PC-3 (cell line): Measurements from ENCODE around the gene TPRA1. TPM values are rescaled to one million over a fixed set of nuclear protein-coding genes. Genes with fewer than 3 reads are reported as not detected.

Experiments
- ATAC-seq: fragments of 200-7000 bp; cut with Tn5 transposase; 2 replicates; pipeline ENCODE4 v1.9.1; 2020; ENCODE audit warnings: mild to moderate bottlenecking, moderate library complexity
- BruUV-seq: library from RNA; stranded (reverse); fragments of 400-500 nt; replicated peaks from 2 replicates; lab custom pipeline; 2021; lab: Mats Ljungman, UMichigan
- CTCF ChIA-PET: fragments of 300-600 bp; sonication (Branson Sonifier 250); formaldehyde crosslinking; loops from one replicate; lab custom pipeline; 2022; ENCODE audit warnings: antibody characterized with exemption; lab: Charles Lee
- POLR2A ChIA-PET: fragments of 300-600 bp; sonication (Branson Sonifier 250); formaldehyde crosslinking; loops from one replicate; lab custom pipeline; 2022; ENCODE audit warnings: antibody characterized with exemption; ENCODE audit not compliant: unreplicated experiment; lab: Charles Lee
- DNase-seq: peaks from one replicate; pipeline ENCODE4 v3.0.0-alpha.2; 2015
- H2AFZ ChIP-seq: fragments of 300-600 bp; sonication (generic); 2 replicates; pipeline ENCODE4 v1.6.0; 2016; ENCODE audit warnings: antibody characterized with exemption, low read length
- H3F3A ChIP-seq: fragments of 300-600 bp; sonication (generic); one replicate; pipeline ENCODE4 v1.6.0; 2017; ENCODE audit warnings: antibody characterized with exemption, low read length, control low read depth, mild to moderate bottlenecking; ENCODE audit not compliant: unreplicated experiment
- H3K27ac ChIP-seq: fragments of 300-600 bp; sonication (generic); 2 replicates; pipeline ENCODE4 v1.5.1; 2016; ENCODE audit warnings: mild to moderate bottlenecking, low read length
- H3K27me3 ChIP-seq: fragments of 300-600 bp; sonication (generic); 2 replicates; pipeline ENCODE4 v1.6.1; 2016; ENCODE audit warnings: low read length, mixed read lengths
- H3K36me3 ChIP-seq: fragments of 300-600 bp; sonication (generic); 2 replicates; pipeline ENCODE4 v1.6.1; 2016; ENCODE audit warnings: low read depth, mixed run types, low read length, mixed read lengths
- H3K4me1 ChIP-seq: fragments of 300-600 bp; sonication (generic); 2 replicates; pipeline ENCODE4 v1.5.1; 2016; ENCODE audit warnings: low read length; ENCODE audit not compliant: insufficient read depth
- H3K4me2 ChIP-seq: fragments of 300-600 bp; sonication (generic); 2 replicates; pipeline ENCODE4 v1.6.0; 2016; ENCODE audit warnings: low read length
- H3K4me3 ChIP-seq: fragments of 300-600 bp; sonication (generic); 2 replicates; pipeline ENCODE4 v1.5.1; 2016; ENCODE audit warnings: mild to moderate bottlenecking, low read length, mixed read lengths
- H3K79me2 ChIP-seq: fragments of 300-600 bp; sonication (generic); 2 replicates; pipeline ENCODE4 v1.6.1; 2017; ENCODE audit warnings: low read length, mixed read lengths
- H3K9ac ChIP-seq: fragments of 300-600 bp; sonication (generic); 2 replicates; pipeline ENCODE4 v1.6.0; 2016; ENCODE audit warnings: mild to moderate bottlenecking, low read length
- H3K9me2 ChIP-seq: fragments of 300-600 bp; sonication (generic); replicated peaks from 2 replicates; pipeline ENCODE4 v1.6.1; 2016; ENCODE audit warnings: mixed run types, low read length, mixed read lengths
- H3K9me3 ChIP-seq: fragments of 300-600 bp; sonication (generic); 2 replicates; pipeline ENCODE4 v1.6.1; 2016; ENCODE audit warnings: low read length, mixed read lengths
- H4K20me1 ChIP-seq: fragments of 300-600 bp; sonication (generic); 2 replicates; pipeline ENCODE4 v1.6.1; 2016; ENCODE audit warnings: low read length, mixed read lengths
- EZH2 ChIP-seq: fragments of 300-600 bp; sonication (generic); IDR thresholded peaks from one replicate; pipeline ENCODE4 v1.6.1; 2017; ENCODE audit warnings: antibody characterized with exemption, mild to moderate bottlenecking, low read length; ENCODE audit not compliant: unreplicated experiment
- EZH2phosphoT487 ChIP-seq: fragments of 300-600 bp; sonication (generic); IDR thresholded peaks from 2 replicates; pipeline ENCODE4 v1.6.1; 2018; ENCODE audit warnings: mild to moderate bottlenecking, antibody characterized with exemption, low read length, borderline replicate concordance
- intact Hi-C: fragments of 100-400 bp; cut with micrococcal nuclease; formaldehyde crosslinking; loops from 2 replicates; pipeline ENCODE4 v1.9.0; 2023
- total RNA-seq: library from RNA; depleted of rRNA; stranded (reverse); fragments of >200 nt; gene quantifications from 2 replicates; pipeline ENCODE4 v1.2.3, GENCODE V29; 2014
- TF ChIP-seq, protein P1 (sequence below): fragments of 300-600 bp; sonication (generic); conservative IDR thresholded peaks from 2 replicates; pipeline ENCODE4 v1.5.1; 2017; ENCODE audit warnings: antibody characterized with exemption, low read depth, mild to moderate bottlenecking, low read length

Gene TPRA1
- total RNA-seq, 1 experiment from 2014 or later: 25.7 TPM

DNA sequence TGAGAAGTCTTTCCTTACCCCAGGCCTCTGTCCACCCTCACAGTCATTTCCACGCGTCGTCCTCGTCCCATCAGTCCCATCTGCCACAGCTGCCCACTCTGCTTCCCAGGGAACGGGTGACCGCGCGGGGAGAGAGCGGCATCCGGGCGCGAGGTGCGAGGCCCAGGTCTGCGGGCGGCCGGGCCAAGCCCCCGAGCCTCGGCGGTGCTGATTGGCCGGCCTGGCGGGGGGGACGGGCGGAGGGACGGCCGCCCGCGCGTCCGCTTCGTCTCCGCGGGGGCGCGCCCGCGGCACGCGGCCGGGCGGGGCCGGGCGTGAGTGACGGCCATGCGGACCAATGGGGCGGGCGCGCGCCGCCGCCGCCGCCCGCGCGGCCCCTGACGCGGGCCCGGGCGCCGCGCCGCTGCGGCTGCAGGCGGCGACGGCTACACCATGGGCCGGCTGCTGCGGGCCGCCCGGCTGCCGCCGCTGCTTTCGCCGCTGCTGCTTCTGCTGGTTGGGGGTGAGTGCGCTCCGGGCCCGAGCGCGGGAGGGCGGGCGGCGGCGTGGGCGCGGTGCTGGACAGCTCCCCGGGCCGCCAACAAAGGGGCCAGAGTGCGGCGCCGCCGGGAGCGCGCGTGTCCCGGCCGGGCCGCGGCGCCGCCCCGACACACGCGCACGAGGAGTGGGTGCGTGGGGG is 38.4 kb upstream of the TPRA1 start, which contains the start of gene PODXL2:
TSS of gene PODXL2 (plus strand) at position 398 of the 679 bp plus-strand sequence. CDS start at position 433, 35 bp downstream.
- H3K9ac ChIP-seq: peak within 1 kb of the TSS; percentile 41; the same call in 1 of the 2 replicates
- peak within 1 kb of the TSS; percentile 54 for H2AFZ ChIP-seq
- no peaks in the 10 kb centered on the region for H3K27me3 ChIP-seq
- no peaks in the 10 kb centered on the region for H3F3A ChIP-seq
- peak within 1 kb of the TSS; percentile 63 for H3K4me3 ChIP-seq
- peak within 1 kb of the TSS; percentile 83 for H3K4me2 ChIP-seq
- BruUV-seq: no TSS peak
- H3K79me2 ChIP-seq: 0 out of 2 replicates have a peak, but pooled peaks cover 11% of the 10 kb centered on the region
- H3K9me2 ChIP-seq: no peaks in the 10 kb centered on the region
- TF ChIP-seq EZH2phosphoT487 (no peak), EZH2 (no peak)
- TF ChIP-seq, protein P1, sequence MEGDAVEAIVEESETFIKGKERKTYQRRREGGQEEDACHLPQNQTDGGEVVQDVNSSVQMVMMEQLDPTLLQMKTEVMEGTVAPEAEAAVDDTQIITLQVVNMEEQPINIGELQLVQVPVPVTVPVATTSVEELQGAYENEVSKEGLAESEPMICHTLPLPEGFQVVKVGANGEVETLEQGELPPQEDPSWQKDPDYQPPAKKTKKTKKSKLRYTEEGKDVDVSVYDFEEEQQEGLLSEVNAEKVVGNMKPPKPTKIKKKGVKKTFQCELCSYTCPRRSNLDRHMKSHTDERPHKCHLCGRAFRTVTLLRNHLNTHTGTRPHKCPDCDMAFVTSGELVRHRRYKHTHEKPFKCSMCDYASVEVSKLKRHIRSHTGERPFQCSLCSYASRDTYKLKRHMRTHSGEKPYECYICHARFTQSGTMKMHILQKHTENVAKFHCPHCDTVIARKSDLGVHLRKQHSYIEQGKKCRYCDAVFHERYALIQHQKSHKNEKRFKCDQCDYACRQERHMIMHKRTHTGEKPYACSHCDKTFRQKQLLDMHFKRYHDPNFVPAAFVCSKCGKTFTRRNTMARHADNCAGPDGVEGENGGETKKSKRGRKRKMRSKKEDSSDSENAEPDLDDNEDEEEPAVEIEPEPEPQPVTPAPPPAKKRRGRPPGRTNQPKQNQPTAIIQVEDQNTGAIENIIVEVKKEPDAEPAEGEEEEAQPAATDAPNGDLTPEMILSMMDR: no peak
- POLR2A ChIA-PET: no interaction called here
- H4K20me1 ChIP-seq: no peaks in the 10 kb centered on the region
- ATAC-seq (peak; percentile 69), DNase-seq (peak; percentile 38)
- no peaks in the 10 kb centered on the region; the same call in 1 of the 2 replicates for H3K4me1 ChIP-seq
- intact Hi-C loops: no loop called here
- no peaks in the 10 kb centered on the region for H3K9me3 ChIP-seq
- CTCF ChIA-PET: interaction anchor here (0.6 kb wide), 1 partner anchor 70 kb away, joined by 4 read pairs; no protein-coding TSS in a partner anchor
- H3K36me3 ChIP-seq: no peaks in the 10 kb centered on the region
- no peak within 1 kb of the TSS for H3K27ac ChIP-seq

DNA sequence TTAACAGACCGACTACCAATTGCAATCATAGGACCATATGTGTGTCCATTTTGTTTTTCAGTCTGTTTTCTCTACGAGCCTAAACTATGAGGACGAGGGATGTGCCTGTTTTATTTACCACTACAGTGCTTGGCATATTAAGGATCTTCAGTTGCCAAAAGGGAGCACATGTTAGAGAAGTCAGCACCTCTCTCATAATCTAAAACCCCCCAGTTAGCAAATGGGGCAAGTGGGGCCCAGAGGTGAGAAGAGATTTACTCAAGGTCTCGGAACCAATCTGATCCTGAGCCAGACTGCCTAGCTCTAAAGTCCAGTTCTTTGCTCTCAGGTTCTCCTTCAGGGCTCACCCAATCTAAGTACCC is 37.9 kb upstream of the TPRA1 start:
- H3K9me3 ChIP-seq: no peaks in the 10 kb centered on the region
- no peak overlapping the region for H3K9ac ChIP-seq
- no peaks in the 10 kb centered on the region for H3K27me3 ChIP-seq
- H3K9me2 ChIP-seq: no peaks in the 10 kb centered on the region
- no peak overlapping the region for H3K27ac ChIP-seq
- ATAC-seq (no peak), DNase-seq (no peak)
- H2AFZ ChIP-seq: 0 out of 2 replicates have a peak overlapping the region, but pooled peaks have one; percentile 6
- no TSS peak for BruUV-seq
- no peak overlapping the region for H3K4me3 ChIP-seq
- CTCF ChIA-PET: no interaction called here
- no peaks in the 10 kb centered on the region for H3F3A ChIP-seq
- POLR2A ChIA-PET: no interaction called here
- H3K79me2 ChIP-seq: 0 out of 2 replicates have a peak, but pooled peaks cover 11% of the 10 kb centered on the region
- TF ChIP-seq EZH2 (no peak), EZH2phosphoT487 (no peak)
- TF ChIP-seq, protein P1: no peak
- intact Hi-C loops: no loop called here
- no peaks in the 10 kb centered on the region for H4K20me1 ChIP-seq
- H3K4me2 ChIP-seq: no peak overlapping the region
- no peaks in the 10 kb centered on the region for H3K36me3 ChIP-seq
- H3K4me1 ChIP-seq: no peaks in the 10 kb centered on the region; the same call in 1 of the 2 replicates

DNA sequence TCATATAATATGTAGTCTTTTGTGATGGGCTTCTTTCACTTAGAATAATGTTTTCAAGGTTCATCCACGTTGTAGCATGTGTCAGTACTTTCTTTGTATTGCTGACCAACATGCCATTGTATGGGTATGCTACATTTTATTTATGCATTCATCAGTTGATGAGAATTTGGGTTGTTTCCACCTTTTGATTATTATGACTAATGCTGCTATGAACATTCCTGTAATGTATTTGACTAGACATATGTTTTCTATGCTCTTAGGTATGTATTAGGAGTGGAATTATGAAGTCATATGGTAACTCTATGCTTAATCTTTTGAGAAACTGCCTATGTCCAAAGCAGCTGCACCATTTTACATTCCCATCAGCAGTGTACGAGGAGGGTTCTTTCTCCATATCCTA is 35.3 kb upstream of the TPRA1 start:
- POLR2A ChIA-PET: no interaction called here
- DNase-seq (no peak), ATAC-seq (no peak)
- no peaks in the 10 kb centered on the region for H3K9me3 ChIP-seq
- H3K9me2 ChIP-seq: no peaks in the 10 kb centered on the region
- H3K79me2 ChIP-seq: 0 out of 2 replicates have a peak, but pooled peaks cover 11% of the 10 kb centered on the region
- H3K4me2 ChIP-seq: no peak overlapping the region
- H4K20me1 ChIP-seq: no peaks in the 10 kb centered on the region
- H3K4me3 ChIP-seq: no peak overlapping the region
- no peaks in the 10 kb centered on the region for H3F3A ChIP-seq
- H3K36me3 ChIP-seq: peaks cover 5% of the 10 kb centered on the region
- no peak overlapping the region for H3K27ac ChIP-seq
- H3K4me1 ChIP-seq: no peaks in the 10 kb centered on the region; the same call in 1 of the 2 replicates
- CTCF ChIA-PET: no interaction called here
- TF ChIP-seq EZH2phosphoT487 (no peak), EZH2 (no peak)
- TF ChIP-seq, protein P1: no peak
- intact Hi-C loops: no loop called here
- H3K9ac ChIP-seq: no peak overlapping the region
- no peaks in the 10 kb centered on the region for H3K27me3 ChIP-seq
- BruUV-seq: no TSS peak
- H2AFZ ChIP-seq: no peak overlapping the region
